ENCODE results near the gene CAMK4.
"Not testable (repeated sequence)": the region's sequence is repeated elsewhere in the genome, so short reads cannot be mapped to it uniquely, and the experiment has no call there.

CAMK4 gene

GRCh38 chr5:111349429-111349828, 125.2 kb downstream of the CAMK4 start:
- H3F3A ChIP-seq (ENCODE audit: control insufficient read depth, insufficient read depth) = no peaks in the 10 kb centered on the region
- no peaks in the 10 kb centered on the region for H4K20me1 ChIP-seq (ENCODE audit: control insufficient read depth, insufficient read depth, low read depth, low read length)
- H3K9me3 ChIP-seq (ENCODE audit: control insufficient read depth, insufficient read depth, low read length) = no peaks in the 10 kb centered on the region
- no peaks in the 10 kb centered on the region for H3K9me2 ChIP-seq (replicated peaks; ENCODE audit: control insufficient read depth, low read length)
- H3K27ac ChIP-seq (ENCODE audit: low read depth, low read length) = no peak overlapping the region
- no peaks in the 10 kb centered on the region for H3K4me1 ChIP-seq (ENCODE audit: control insufficient read depth, low read length)
- no peaks in the 10 kb centered on the region for H3K36me3 ChIP-seq (ENCODE audit: control insufficient read depth, low read length)
- no peaks in the 10 kb centered on the region for H3K27me3 ChIP-seq (ENCODE audit: control insufficient read depth, low read length)
- TF ChIP-seq CTCF (IDR thresholded peaks at IDR 0.05; ENCODE audit: low read depth, low read length, poor library complexity, severe bottlenecking) (no peak), EZH2phosphoT487 (IDR thresholded peaks at IDR 0.05; ENCODE audit: borderline replicate concordance, low read length) (no peak)
- no peak overlapping the region for H3K4me2 ChIP-seq (ENCODE audit: low read length)
- H3K4me3 ChIP-seq (ENCODE audit: low read length) = no peak overlapping the region
- H3K79me2 ChIP-seq (ENCODE audit: control insufficient read depth, low read length) = no peaks in the 10 kb centered on the region

GRCh38 chr5:111353035-111353434, 128.9 kb downstream of the CAMK4 start:
- H3K27me3 ChIP-seq (ENCODE audit: control insufficient read depth, low read length) = no peaks in the 10 kb centered on the region
- no peak overlapping the region for H3K27ac ChIP-seq (ENCODE audit: low read depth, low read length)
- H4K20me1 ChIP-seq (ENCODE audit: control insufficient read depth, insufficient read depth, low read depth, low read length) = no peaks in the 10 kb centered on the region
- H3K4me1 ChIP-seq (ENCODE audit: control insufficient read depth, low read length) = no peaks in the 10 kb centered on the region
- TF ChIP-seq EZH2phosphoT487 (IDR thresholded peaks at IDR 0.05; ENCODE audit: borderline replicate concordance, low read length) (no peak), CTCF (IDR thresholded peaks at IDR 0.05; ENCODE audit: low read depth, low read length, poor library complexity, severe bottlenecking) (no peak)
- H3K36me3 ChIP-seq (ENCODE audit: control insufficient read depth, low read length) = no peaks in the 10 kb centered on the region
- H3F3A ChIP-seq (ENCODE audit: control insufficient read depth, insufficient read depth) = no peaks in the 10 kb centered on the region
- H3K9me2 ChIP-seq (replicated peaks; ENCODE audit: control insufficient read depth, low read length) = no peaks in the 10 kb centered on the region
- H3K9me3 ChIP-seq (ENCODE audit: control insufficient read depth, insufficient read depth, low read length) = no peaks in the 10 kb centered on the region
- no peak overlapping the region for H3K4me3 ChIP-seq (ENCODE audit: low read length)
- no peak overlapping the region for H3K4me2 ChIP-seq (ENCODE audit: low read length)
- no peaks in the 10 kb centered on the region for H3K79me2 ChIP-seq (ENCODE audit: control insufficient read depth, low read length)

- not testable (repeated sequence) for H3K4me3 ChIP-seq (ENCODE audit: low read length); H3K27ac ChIP-seq (ENCODE audit: low read depth, low read length); H3K4me1 ChIP-seq (ENCODE audit: control insufficient read depth, low read length); H3K36me3 ChIP-seq (ENCODE audit: control insufficient read depth, low read length); H4K20me1 ChIP-seq (ENCODE audit: control insufficient read depth, insufficient read depth, low read depth, low read length); H3K79me2 ChIP-seq (ENCODE audit: control insufficient read depth, low read length); H3K27me3 ChIP-seq (ENCODE audit: control insufficient read depth, low read length); H3F3A ChIP-seq (ENCODE audit: control insufficient read depth, insufficient read depth); H3K9me2 ChIP-seq (replicated peaks; ENCODE audit: control insufficient read depth, low read length); H3K9me3 ChIP-seq (ENCODE audit: control insufficient read depth, insufficient read depth, low read length); H3K4me2 ChIP-seq (ENCODE audit: low read length)
Measured at GRCh38 chr5:111358726-111359125, 134.5 kb downstream of the CAMK4 start.

- no peaks in the 10 kb centered on the region for H3K27me3 ChIP-seq (ENCODE audit: control insufficient read depth, low read length)
- H3K4me3 ChIP-seq (ENCODE audit: low read length) = no peak overlapping the region
- TF ChIP-seq CTCF (IDR thresholded peaks at IDR 0.05; ENCODE audit: low read depth, low read length, poor library complexity, severe bottlenecking) (no peak), EZH2phosphoT487 (IDR thresholded peaks at IDR 0.05; ENCODE audit: borderline replicate concordance, low read length) (no peak)
- no peaks in the 10 kb centered on the region for H3K9me3 ChIP-seq (ENCODE audit: control insufficient read depth, insufficient read depth, low read length)
- no peak overlapping the region for H3K27ac ChIP-seq (ENCODE audit: low read depth, low read length)
- no peaks in the 10 kb centered on the region for H3F3A ChIP-seq (ENCODE audit: control insufficient read depth, insufficient read depth)
- H3K9me2 ChIP-seq (replicated peaks; ENCODE audit: control insufficient read depth, low read length) = no peaks in the 10 kb centered on the region
- no peaks in the 10 kb centered on the region for H3K4me1 ChIP-seq (ENCODE audit: control insufficient read depth, low read length)
- H3K79me2 ChIP-seq (ENCODE audit: control insufficient read depth, low read length) = no peaks in the 10 kb centered on the region
- H3K4me2 ChIP-seq (ENCODE audit: low read length) = no peak overlapping the region
- H4K20me1 ChIP-seq (ENCODE audit: control insufficient read depth, insufficient read depth, low read depth, low read length) = no peaks in the 10 kb centered on the region
- H3K36me3 ChIP-seq (ENCODE audit: control insufficient read depth, low read length) = no peaks in the 10 kb centered on the region
Measured at GRCh38 chr5:111360173-111360572, 136.0 kb downstream of the CAMK4 start.
